Hepatocyte (in vitro differentiated cells): ENCODE results near the gene CEP295NL. TPM values are rescaled to one million over a fixed set of nuclear protein-coding genes. Genes with fewer than 3 reads are reported as not detected.

Experiments
- DNase-seq: peaks from one replicate; pipeline ENCODE4 v3.0.0-alpha.2; 2016; ENCODE audit warnings: low spot score
- H2AFZ ChIP-seq: fragments of 200-600 bp; sonication (generic); 2 replicates; pipeline ENCODE4 v1.6.0; 2016; ENCODE audit warnings: antibody characterized with exemption, mild to moderate bottlenecking
- H3K27ac ChIP-seq: fragments of 200-600 bp; sonication (generic); 2 replicates; pipeline ENCODE4 v1.5.1; 2016; ENCODE audit warnings: mild to moderate bottlenecking
- H3K27me3 ChIP-seq: fragments of 200-600 bp; sonication (generic); 2 replicates; pipeline ENCODE4 v1.6.1; 2016
- H3K36me3 ChIP-seq: fragments of 200-600 bp; sonication (generic); replicated peaks from 2 replicates; pipeline ENCODE4 v1.5.1; 2016; ENCODE audit warnings: low read depth; ENCODE audit not compliant: insufficient read depth
- H3K4me1 ChIP-seq: fragments of 200-600 bp; sonication (generic); 2 replicates; pipeline ENCODE4 v1.5.1; 2016; ENCODE audit warnings: mild to moderate bottlenecking, moderate library complexity; ENCODE audit not compliant: insufficient read depth
- H3K4me2 ChIP-seq: fragments of 200-600 bp; sonication (generic); 2 replicates; pipeline ENCODE4 v1.6.0; 2016
- H3K4me3 ChIP-seq: fragments of 200-600 bp; sonication (generic); 2 replicates; pipeline ENCODE4 v1.5.1; 2016; ENCODE audit warnings: mild to moderate bottlenecking
- H3K79me2 ChIP-seq: fragments of 200-600 bp; sonication (generic); 2 replicates; pipeline ENCODE4 v1.6.0; 2017; ENCODE audit warnings: mild to moderate bottlenecking
- H3K9me2 ChIP-seq: fragments of 200-600 bp; sonication (generic); replicated peaks from 2 replicates; pipeline ENCODE4 v1.6.0; 2017; ENCODE audit warnings: mild to moderate bottlenecking; ENCODE audit not compliant: insufficient read depth
- H3K9me3 ChIP-seq: fragments of 200-600 bp; sonication (generic); 2 replicates; pipeline ENCODE4 v1.5.1; 2016; ENCODE audit warnings: low read depth, mild to moderate bottlenecking
- H4K20me1 ChIP-seq: fragments of 200-600 bp; sonication (generic); 2 replicates; pipeline ENCODE4 v1.6.0; 2016; ENCODE audit warnings: mild to moderate bottlenecking; ENCODE audit not compliant: insufficient read depth, poor library complexity, severe bottlenecking
- EZH2 ChIP-seq: fragments of 200-600 bp; sonication (generic); IDR thresholded peaks from 2 replicates; pipeline ENCODE4 v1.6.1; 2016; ENCODE audit warnings: antibody characterized with exemption, mild to moderate bottlenecking, borderline replicate concordance
- EZH2phosphoT487 ChIP-seq: fragments of 200-600 bp; sonication (generic); IDR thresholded peaks from one replicate; pipeline ENCODE4 v1.6.1; 2018; ENCODE audit warnings: antibody characterized with exemption, mild to moderate bottlenecking, low read depth, moderate library complexity; ENCODE audit not compliant: unreplicated experiment, severe bottlenecking
- WGBS: methylation state at CpG from one replicate; pipeline ENCODE4 v1.1.6; 2016; ENCODE audit warnings: low lambda C conversion rate; ENCODE audit errors: missing lambda C conversion rate; 5-methylcytosine and 5-hydroxymethylcytosine counted together
- polyA plus RNA-seq: library from polyadenylated mRNA; unstranded; fragments of >200 nt; fragmentation: Nextera tagmentation; extraction: Ambion mirVana; gene quantifications from 2 replicates; pipeline ENCODE4 v1.2.1, GENCODE V29; 2016
- total RNA-seq: library from RNA; depleted of rRNA; stranded (reverse); fragments of >200 nt; gene quantifications from 2 replicates; pipeline ENCODE4 v1.2.3, GENCODE V29; 2014
- TF ChIP-seq, protein P1 (sequence below): fragments of 200-600 bp; sonication (generic); IDR thresholded peaks from 2 replicates; pipeline ENCODE4 v1.5.1; 2016; ENCODE audit warnings: antibody characterized with exemption, mild to moderate bottlenecking; ENCODE audit not compliant: poor library complexity

CEP295NL gene
- total and polyA plus RNA-seq, 2 experiments from 2014 or later = 0.17 to 0.97 TPM

DNA sequence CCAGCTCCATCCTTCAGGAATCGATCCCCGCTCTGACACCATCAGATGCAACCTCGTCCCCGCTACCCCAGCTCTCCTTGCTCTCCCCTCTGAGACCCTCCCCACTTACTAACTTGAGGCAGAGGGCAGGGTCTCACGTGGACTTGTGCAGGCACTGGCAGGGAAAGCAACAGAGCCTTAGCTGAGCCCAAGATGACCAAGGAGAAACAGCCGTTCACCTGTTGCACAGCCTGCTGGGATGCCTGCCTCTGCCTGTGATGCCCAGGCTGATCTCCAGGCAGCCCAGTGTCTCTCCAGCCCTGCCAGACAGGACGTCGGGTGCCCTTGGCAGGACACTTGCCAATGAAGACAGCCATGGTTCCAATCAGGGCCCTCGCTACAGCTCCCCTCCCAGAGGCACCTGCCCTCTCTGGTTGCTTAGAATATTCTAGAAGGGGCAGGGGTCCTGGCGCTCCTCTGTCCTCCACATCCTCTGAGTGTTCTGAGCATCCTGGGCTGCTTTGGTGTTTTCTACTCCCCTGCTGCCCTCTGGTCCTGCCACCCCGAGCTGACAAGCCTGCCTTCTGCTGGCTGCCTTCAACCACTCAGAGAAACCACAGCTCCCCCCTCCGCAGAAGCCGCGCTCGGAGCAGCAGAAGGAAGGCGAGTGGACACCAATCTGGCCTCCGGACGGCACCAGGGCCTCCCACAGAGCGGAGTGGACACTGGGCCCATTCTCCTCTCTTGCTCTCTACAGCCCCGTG, 6.7 kb downstream of the CEP295NL start:
- H2AFZ ChIP-seq = no peak overlapping the region
- no peaks in the 10 kb centered on the region for H3K9me3 ChIP-seq
- no peaks in the 10 kb centered on the region for H3K36me3 ChIP-seq
- 96% methylated on average over 19 of the region's 20 CpGs for WGBS
- H3K27me3 ChIP-seq = no peaks in the 10 kb centered on the region
- H3K27ac ChIP-seq = no peak overlapping the region
- DNase-seq = no peak
- no peak for TF ChIP-seq EZH2
- TF ChIP-seq, protein P1, sequence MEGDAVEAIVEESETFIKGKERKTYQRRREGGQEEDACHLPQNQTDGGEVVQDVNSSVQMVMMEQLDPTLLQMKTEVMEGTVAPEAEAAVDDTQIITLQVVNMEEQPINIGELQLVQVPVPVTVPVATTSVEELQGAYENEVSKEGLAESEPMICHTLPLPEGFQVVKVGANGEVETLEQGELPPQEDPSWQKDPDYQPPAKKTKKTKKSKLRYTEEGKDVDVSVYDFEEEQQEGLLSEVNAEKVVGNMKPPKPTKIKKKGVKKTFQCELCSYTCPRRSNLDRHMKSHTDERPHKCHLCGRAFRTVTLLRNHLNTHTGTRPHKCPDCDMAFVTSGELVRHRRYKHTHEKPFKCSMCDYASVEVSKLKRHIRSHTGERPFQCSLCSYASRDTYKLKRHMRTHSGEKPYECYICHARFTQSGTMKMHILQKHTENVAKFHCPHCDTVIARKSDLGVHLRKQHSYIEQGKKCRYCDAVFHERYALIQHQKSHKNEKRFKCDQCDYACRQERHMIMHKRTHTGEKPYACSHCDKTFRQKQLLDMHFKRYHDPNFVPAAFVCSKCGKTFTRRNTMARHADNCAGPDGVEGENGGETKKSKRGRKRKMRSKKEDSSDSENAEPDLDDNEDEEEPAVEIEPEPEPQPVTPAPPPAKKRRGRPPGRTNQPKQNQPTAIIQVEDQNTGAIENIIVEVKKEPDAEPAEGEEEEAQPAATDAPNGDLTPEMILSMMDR = no peak
- TF ChIP-seq EZH2phosphoT487 = no peak
- H3K4me1 ChIP-seq = peaks cover 8% of the 10 kb centered on the region
- no peak overlapping the region for H3K4me3 ChIP-seq
- H3K9me2 ChIP-seq = no peaks in the 10 kb centered on the region
- peaks cover 77% of the 10 kb centered on the region for H4K20me1 ChIP-seq
- no peak overlapping the region for H3K4me2 ChIP-seq
- H3K79me2 ChIP-seq = peaks cover 84% of the 10 kb centered on the region

DNA sequence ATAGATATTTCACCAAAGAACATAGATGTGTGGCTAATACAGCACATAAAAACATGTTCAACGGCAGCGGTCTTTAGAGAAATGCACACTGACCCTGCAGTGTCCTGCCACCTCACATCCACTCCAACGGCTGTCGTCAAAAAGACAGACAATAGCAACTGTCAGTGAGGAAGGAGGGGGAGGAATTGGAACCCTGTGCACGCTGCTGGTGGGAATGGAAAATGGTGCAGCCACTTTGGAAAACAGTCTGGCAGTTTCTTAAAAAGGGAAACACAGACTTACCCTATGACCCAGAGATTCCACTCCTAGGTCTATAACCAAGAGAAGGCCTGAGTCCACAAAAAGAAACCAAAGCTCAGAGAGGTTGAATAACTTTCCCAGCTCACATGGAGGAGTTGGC, 7.7 kb downstream of the CEP295NL start:
- DNase-seq = no peak
- Histone ChIP-seq H3K9me2 (no peaks in the 10 kb centered on the region), H3K9me3 (no peaks in the 10 kb centered on the region), H3K27ac (no peak overlapping the region), H3K36me3 (no peaks in the 10 kb centered on the region), H3K4me3 (no peak overlapping the region), H3K4me1 (peaks cover 8% of the 10 kb centered on the region), H4K20me1 (peaks cover 74% of the 10 kb centered on the region), H2AFZ (no peak overlapping the region), H3K79me2 (peaks cover 84% of the 10 kb centered on the region), H3K4me2 (no peak overlapping the region), H3K27me3 (no peaks in the 10 kb centered on the region)
- TF ChIP-seq EZH2 = no peak
- no peak for TF ChIP-seq EZH2phosphoT487
- TF ChIP-seq, protein P1 = no peak
- 89% methylated on average over 5 of the region's 5 CpGs for WGBS

DNA sequence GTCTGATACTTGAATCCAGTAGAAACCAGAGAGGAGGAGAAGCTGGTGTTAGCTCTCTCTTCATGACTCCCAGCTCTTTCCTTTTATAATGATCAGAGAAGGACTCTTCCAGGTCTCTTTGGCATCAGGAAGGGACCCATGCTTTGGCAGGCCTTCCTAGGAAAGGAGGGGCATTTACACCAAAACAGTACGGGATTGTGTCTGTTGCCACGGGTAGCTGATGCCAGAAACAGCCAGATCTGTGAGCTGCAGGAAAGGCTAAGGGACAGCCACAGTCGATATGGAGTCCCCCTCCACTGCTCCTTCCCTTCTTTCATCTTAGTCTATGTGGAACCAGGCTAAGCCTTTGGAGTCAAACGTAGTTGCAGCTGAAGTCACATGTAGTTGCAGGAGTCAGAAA, 9.3 kb downstream of the CEP295NL start:
- no peak overlapping the region for H3K27ac ChIP-seq
- WGBS = 80% methylated on average over 4 of the region's 4 CpGs
- no peaks in the 10 kb centered on the region for H3K36me3 ChIP-seq
- H3K4me1 ChIP-seq = no peaks in the 10 kb centered on the region
- no peaks in the 10 kb centered on the region for H3K9me3 ChIP-seq
- H4K20me1 ChIP-seq = peaks cover 62% of the 10 kb centered on the region
- no peaks in the 10 kb centered on the region for H3K27me3 ChIP-seq
- H3K4me2 ChIP-seq = no peak overlapping the region
- TF ChIP-seq EZH2phosphoT487 = no peak
- TF ChIP-seq EZH2 = no peak
- TF ChIP-seq, protein P1 = no peak
- H3K4me3 ChIP-seq = no peak overlapping the region
- no peak overlapping the region for H2AFZ ChIP-seq
- H3K9me2 ChIP-seq = no peaks in the 10 kb centered on the region
- DNase-seq = no peak
- peaks cover 87% of the 10 kb centered on the region for H3K79me2 ChIP-seq
